ENCODE data around the gene GALNT14.

DNA sequence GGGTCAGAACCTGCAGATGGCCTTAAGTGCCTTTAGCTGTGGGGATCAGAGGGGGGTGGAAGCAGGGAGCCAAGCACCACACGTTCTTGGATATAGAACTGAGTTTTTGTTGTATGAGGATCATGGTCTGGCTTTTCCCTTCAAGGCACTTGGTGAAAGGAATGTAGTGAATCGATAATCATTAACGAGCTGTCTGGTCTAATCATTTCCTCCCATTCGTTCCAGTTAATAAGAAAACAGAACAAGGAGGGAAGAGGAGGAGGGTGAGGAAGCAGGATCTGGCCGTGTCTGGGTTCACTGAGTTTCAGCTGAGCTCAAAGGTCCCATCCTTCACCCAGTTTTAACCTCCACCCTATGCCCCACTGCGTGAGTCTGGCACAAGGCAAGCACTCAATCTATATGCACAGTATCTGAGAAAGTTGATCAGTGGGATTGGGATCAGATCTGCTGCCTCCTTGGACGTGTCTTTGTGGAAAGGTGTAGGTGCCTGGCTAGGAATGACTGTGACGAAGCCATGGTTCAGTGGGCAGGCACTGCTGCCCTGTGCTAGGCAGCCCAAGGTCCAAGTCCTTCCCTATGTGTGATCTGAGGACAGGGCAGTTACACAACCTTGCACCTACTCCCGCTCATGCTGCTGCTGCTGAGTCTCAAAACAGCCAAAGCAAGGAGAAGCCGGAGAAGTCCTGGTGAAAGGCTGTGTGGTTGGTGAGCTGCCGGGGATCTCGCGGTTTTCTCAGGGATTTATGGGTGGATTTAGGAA, 54.8 kb downstream of the GALNT14 start:
- TF ChIP-seq, protein P1, sequence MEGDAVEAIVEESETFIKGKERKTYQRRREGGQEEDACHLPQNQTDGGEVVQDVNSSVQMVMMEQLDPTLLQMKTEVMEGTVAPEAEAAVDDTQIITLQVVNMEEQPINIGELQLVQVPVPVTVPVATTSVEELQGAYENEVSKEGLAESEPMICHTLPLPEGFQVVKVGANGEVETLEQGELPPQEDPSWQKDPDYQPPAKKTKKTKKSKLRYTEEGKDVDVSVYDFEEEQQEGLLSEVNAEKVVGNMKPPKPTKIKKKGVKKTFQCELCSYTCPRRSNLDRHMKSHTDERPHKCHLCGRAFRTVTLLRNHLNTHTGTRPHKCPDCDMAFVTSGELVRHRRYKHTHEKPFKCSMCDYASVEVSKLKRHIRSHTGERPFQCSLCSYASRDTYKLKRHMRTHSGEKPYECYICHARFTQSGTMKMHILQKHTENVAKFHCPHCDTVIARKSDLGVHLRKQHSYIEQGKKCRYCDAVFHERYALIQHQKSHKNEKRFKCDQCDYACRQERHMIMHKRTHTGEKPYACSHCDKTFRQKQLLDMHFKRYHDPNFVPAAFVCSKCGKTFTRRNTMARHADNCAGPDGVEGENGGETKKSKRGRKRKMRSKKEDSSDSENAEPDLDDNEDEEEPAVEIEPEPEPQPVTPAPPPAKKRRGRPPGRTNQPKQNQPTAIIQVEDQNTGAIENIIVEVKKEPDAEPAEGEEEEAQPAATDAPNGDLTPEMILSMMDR (IDR thresholded peaks at IDR 0.05) = no peak
- no peak for TF ChIP-seq POLR2A (IDR thresholded peaks at IDR 0.05)

All from adrenal gland (tissue), 5 donors.